AG09319 (cell line): ENCODE data around the gene PCBP3.

Experiments
- DNase-seq: peaks from one replicate; pipeline ENCODE4 v3.0.0-alpha.2; 2010; ENCODE audit warnings: low read depth; ENCODE audit errors: extremely low read depth
- TF ChIP-seq, protein P1 (sequence below): IDR thresholded peaks from 2 replicates; pipeline ENCODE4 v1.5.1; 2011; ENCODE audit warnings: low read depth, mild to moderate bottlenecking, inconsistent platforms, low read length, moderate library complexity

The PCBP3 gene

GRCh38 chr21:45841033-45841432, 197.5 kb downstream of the PCBP3 start:
- DNase-seq = no peak
- TF ChIP-seq, protein P1, sequence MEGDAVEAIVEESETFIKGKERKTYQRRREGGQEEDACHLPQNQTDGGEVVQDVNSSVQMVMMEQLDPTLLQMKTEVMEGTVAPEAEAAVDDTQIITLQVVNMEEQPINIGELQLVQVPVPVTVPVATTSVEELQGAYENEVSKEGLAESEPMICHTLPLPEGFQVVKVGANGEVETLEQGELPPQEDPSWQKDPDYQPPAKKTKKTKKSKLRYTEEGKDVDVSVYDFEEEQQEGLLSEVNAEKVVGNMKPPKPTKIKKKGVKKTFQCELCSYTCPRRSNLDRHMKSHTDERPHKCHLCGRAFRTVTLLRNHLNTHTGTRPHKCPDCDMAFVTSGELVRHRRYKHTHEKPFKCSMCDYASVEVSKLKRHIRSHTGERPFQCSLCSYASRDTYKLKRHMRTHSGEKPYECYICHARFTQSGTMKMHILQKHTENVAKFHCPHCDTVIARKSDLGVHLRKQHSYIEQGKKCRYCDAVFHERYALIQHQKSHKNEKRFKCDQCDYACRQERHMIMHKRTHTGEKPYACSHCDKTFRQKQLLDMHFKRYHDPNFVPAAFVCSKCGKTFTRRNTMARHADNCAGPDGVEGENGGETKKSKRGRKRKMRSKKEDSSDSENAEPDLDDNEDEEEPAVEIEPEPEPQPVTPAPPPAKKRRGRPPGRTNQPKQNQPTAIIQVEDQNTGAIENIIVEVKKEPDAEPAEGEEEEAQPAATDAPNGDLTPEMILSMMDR = no peak

DNA sequence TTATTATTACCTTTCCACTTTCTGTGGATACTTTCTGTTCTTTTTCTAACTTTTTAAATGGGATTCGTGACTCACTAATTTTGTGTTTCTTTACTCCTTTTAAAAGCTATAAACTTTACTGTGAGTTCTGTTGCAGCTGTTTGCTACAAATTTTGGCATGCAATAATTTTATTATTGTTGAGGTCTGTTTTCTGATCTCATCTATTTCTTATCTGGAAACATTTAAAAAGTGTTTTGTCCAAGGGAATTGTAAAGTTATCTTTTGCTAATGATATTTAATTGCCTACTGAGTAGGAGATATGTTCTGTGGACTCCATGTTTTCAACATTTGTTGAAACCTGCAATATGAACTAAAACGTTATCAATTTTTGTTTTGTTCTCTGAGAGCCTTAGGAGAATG, 199.9 kb downstream of the PCBP3 start:
- DNase-seq = no peak
- TF ChIP-seq, protein P1 = no peak

DNA sequence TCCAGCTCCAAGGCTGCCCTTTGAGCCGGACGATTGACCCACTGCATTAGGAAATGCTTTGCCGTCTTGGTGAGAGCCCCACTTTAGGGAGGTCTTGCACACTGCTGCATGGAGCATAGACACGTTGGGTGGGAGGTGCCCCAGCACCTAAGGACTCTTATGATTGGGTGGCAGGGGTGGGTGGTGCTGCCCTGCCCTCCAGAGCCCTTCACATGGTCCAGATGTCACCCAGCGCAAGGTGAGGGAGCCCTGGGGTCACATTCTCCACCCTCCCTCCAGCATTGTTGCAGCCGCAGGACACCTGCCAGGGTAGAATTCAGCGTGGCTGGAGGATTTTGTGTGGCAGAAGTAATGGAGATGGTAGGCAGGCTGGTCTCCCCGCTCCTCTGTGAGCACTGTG, 200.7 kb downstream of the PCBP3 start:
- DNase-seq = no peak
- TF ChIP-seq, protein P1 = no peak

- no peak for DNase-seq
- TF ChIP-seq, protein P1 = no peak
Measured at GRCh38 chr21:45845063-45845769, 201.7 kb downstream of the PCBP3 start.

DNA sequence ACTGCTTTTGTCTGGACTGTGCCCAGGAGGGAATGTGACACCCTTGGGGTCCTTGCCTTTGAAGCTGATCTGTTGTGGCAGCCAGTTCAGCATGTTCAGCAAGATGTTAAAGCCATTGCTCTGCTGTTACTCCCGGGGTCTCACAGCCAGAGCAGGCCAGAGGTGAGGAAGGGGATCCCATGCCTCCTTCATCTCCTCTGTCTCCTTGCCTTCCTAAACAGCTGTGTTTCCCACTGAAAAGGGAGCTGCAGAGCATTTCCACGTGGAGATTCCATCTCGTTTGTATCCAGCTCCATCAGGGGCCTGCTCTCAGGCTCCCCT, 202.2 kb downstream of the PCBP3 start:
- TF ChIP-seq, protein P1 = no peak
- no peak for DNase-seq

DNA sequence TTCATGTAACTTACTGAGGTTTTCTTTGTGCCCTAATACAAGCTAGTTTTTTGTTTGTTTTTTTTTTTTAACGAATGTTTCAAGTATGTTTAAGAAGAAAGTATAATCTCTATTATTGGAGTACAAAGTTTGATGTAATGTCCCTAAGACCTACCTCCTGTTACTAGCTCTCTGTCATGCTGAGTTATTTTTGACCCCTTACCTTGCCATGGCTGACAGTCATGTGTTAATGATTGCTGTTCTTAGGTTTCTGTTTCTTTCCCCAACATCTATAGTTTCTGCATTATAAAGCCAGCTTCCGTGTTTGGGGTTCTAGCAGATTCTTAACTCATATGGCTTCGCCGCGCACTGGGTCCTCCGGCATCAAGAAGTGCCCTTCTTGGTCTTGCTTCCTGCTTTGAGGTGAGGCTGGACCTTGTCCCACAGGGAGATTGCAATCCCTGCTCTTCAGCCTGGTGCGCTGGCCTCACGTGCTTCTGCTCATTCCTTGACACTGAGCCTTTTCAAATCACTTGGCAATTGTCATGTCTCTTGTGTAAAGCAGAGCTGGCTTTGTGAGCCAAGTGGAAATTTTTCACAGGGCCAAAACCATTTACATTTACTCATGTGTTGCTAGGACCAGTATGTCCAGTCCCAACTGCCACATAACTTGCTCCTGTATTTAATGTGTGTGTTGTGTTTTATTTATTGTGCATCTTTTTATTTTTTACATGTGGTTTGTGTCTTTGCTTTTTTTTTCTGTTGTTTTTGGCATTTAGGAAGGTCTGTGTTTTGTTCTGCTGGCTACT, 203.0 kb downstream of the PCBP3 start:
- DNase-seq = no peak
- TF ChIP-seq, protein P1 = no peak

DNA sequence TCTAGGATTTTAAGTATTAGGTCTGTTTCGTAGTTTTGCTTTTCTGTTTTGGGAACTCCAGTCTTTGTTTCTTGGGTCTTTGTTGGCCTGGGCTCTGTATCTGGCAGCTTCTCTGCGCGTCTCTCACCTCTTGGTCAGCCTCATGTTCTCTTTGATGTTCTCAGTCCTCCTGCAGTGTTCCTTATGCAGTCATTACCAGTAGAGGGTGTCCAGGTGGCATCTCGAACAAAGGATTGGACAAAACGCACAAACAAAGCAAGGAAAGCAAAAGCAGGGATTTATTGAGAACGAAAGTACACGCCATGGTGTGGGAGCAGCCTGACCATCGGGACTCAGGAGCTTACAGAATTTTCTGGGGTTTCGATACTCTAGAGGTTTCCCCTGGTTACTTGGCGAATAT, 204.3 kb downstream of the PCBP3 start:
- DNase-seq = no peak
- TF ChIP-seq, protein P1 = no peak
